Measurements from ENCODE around the gene NR3C1.

Gene NR3C1

GRCh38 chr5:143425835-143426234 lies 22.3 kb upstream of the NR3C1 start:
- no peak for DNase-seq

GRCh38 chr5:143418140-143418866 lies 14.8 kb upstream of the NR3C1 start:
- no peak for DNase-seq

- no peak for DNase-seq
These were observed 14.1 kb upstream of the NR3C1 start for GRCh38 chr5:143417503-143418139.

DNA sequence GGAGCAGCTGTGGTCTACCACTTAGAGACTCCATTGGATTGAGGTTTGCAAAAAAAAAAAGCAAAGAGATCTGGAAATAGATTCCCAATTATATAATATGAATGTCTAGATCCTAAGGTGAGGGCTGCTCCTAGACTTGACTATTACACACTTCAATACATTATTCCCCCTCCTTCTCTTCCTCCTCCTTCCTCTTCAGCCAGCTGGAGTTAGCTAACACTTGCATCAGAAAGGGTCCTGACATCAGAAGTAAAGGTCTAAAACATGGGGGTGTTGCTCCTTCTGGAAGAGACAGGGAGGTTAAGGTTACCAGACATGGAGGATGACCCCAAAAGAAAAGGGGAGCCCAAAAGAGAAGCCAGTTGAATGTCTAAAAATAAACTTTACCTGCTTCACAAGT lies 12.9 kb upstream of the NR3C1 start:
- DNase-seq = no peak

DNA sequence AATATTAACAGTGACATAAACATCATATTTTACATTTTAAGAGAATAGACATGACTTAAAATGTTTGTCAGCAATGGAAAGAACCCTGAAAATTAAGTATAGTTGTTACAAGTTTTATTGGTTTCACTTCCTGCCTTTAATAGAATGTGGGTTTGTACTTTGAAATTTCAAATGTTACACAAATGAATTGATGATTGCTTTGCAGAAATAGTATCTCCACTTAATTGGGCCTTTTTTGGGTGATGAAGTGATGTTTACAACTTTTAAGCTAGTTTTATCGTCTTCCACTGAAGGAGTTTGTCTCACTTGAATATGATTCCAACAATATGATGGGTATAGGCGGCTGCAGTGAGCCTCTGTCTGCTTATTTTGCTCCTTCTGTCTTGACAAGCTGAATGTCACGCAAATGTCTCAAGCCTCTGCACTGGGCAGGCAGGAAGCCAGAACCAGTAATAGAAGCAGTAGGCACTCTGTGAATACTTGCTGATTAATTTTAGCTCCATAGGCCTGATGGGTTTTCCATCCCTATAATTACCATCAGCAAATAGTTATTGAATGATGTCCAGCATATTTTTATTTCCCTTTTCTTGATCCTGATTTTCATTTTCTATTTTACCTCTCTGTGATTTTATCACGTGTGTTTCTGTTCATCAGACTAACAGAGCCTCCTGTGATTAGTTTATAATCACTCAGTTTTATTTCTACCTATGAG lies 10.6 kb upstream of the NR3C1 start:
- peak; percentile 34 for DNase-seq

- DNase-seq = no peak
These were observed 9.3 kb upstream of the NR3C1 start for GRCh38 chr5:143412661-143413342.

DNA sequence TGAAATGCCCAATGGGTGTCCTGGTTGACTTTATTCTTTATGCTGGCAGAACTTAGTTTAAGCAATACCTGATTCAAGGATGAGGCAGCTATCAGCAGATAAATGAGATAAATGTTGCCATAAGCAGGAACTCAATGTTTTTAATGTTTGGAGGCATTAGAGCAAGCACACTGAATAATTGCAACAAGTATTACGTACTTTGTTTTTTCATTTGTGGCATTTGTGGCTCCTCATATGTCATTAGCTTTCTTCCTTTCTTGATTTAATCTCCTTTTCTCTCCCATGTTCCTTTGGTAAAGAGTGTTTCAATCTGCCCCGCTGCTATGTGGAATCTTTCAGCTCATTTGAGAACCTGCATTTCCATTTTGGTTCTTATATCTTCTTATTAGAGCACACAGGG lies 6.4 kb upstream of the NR3C1 start:
- DNase-seq = no peak

- no peak for DNase-seq
These were observed 2.9 kb upstream of the NR3C1 start for GRCh38 chr5:143406408-143406807.

- no peak for DNase-seq
These were observed 2.3 kb upstream of the NR3C1 start for GRCh38 chr5:143405849-143406098.

GRCh38 chr5:143405063-143405848 lies 1.8 kb upstream of the NR3C1 start:
- DNase-seq = peak; percentile 91

- peak; percentile 86 for DNase-seq
These were observed 1.1 kb upstream of the NR3C1 start for GRCh38 chr5:143404416-143405062.

- no peak for DNase-seq
These were observed 223 bp downstream of the NR3C1 start for GRCh38 chr5:143403334-143403592.

- DNase-seq = peak; percentile 63
These were observed 743 bp downstream of the NR3C1 start for GRCh38 chr5:143402553-143403333.

GRCh38 chr5:143402017-143402552 lies 1.4 kb downstream of the NR3C1 start:
- DNase-seq = peak; percentile 14

- no peak for DNase-seq
These were observed 2.1 kb downstream of the NR3C1 start for GRCh38 chr5:143401227-143402016.

DNA sequence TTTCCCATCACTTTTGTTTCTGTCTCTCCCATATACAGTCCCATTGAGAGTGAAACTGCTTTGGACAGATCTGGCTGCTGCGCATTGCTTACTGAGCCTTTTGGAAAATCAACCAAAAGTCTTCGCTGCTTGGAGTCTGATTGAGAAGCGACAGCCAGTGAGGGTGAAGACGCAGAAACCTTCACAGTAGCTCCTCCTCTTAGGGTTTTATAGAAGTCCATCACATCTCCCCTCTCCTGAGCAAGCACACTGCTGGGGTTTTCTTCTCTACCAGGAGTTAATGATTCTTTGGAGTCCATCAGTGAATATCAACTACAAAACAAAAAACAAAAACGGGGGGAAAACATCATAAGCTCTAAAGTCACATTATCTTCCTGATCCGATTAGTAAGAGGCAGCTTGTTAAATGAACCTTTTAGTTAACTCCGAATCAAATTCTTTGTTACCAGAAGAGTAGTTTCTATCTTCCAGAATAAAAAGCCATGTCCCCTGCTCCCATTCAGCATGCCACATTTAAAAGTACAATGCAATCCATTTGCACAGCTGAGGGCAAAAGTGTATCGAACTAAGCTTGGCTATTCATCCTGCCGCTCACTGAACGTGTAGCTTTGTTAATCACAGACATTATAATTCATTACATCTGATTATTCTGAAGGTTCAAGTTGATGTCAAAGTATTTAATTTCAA lies 2.8 kb downstream of the NR3C1 start:
- DNase-seq = no peak

GRCh38 chr5:143399616-143400540 lies 3.6 kb downstream of the NR3C1 start:
- no peak for DNase-seq

- no peak for DNase-seq
These were observed 4.8 kb downstream of the NR3C1 start for GRCh38 chr5:143398451-143399237.

Measured in CD4-positive, alpha-beta T cell treated with Interleukin-6 for 4 hours (primary cell).